Globus pallidus (tissue), 1 donor: Measurements from ENCODE around the gene DCHS2.
"Not testable (repeated sequence)": the region's sequence is repeated elsewhere in the genome, so short reads cannot be mapped to it uniquely, and the experiment has no call there.

ENCODE experiments used
- DNase-seq: peaks from one replicate; pipeline ENCODE4 v3.0.0-alpha.2; 2015; ENCODE audit warnings: low spot score

The DCHS2 gene

DNA sequence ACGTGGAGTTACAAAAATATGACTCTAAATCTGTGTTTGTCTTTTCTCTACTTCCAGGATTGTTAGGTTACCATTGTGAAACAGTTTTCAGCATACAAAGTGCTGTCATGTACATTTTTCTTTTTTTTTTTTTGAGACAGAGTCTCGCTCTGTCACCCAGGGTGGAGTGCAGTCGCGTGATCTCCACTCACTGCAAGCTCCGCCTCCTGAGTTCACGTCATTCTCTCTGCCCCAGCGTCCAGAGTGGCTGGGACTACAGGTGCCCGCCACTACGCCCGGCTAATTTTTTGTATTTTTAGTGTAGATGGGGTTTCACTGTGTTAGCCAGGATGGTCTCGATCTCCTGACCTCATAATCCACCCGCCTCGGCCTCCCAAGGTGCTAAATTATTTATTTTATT lies 274.2 kb downstream of the DCHS2 start:
- not testable (repeated sequence) for DNase-seq

GRCh38 chr4:154211506-154211905 lies 280.1 kb downstream of the DCHS2 start:
- no peak for DNase-seq

GRCh38 chr4:154208424-154208823 lies 283.2 kb downstream of the DCHS2 start:
- no peak for DNase-seq

- no peak for DNase-seq
Measured at GRCh38 chr4:154205471-154205870, 286.1 kb downstream of the DCHS2 start.

DNA sequence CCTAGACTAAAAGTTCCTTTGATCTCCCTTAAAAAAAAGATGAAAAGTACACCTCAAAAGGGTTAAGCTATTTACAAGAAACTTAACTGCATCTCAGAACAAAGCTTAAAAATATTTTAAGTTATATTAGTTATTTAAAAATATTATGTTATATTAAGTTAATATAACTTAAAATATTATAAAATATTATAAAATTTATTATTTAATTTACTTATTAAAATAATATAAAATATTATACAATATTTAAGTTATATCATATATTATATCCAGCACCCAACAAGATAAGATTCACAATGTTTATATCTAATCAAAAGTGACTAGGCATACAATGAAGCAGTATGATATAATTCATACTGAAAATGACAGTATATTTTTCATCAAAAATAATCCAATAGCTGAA lies 296.9 kb downstream of the DCHS2 start:
- DNase-seq = no peak

DNA sequence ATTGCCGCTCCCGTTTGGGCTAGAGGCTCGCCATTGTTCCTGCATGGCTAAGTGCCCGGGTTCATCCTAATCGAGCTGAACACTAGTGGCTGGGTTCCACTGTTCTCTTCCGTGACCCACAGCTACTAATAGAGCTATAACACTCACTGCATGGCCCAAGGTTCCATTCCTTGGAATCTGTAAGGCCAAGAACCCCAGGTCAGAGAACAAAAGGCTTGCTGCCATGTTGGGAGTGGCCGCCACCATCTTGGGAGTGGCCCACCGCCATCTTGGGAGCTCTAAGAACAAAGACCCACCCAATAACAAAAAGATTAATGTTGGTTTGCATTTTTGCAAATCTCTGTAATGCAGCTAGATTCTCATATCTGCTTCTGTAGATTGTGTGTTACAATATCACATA lies 299.0 kb downstream of the DCHS2 start:
- no peak for DNase-seq

- no peak for DNase-seq
Measured at GRCh38 chr4:154189346-154189745, 302.3 kb downstream of the DCHS2 start.

- no peak for DNase-seq
Measured at GRCh38 chr4:154186888-154187287, 304.7 kb downstream of the DCHS2 start.

GRCh38 chr4:154186035-154186434 lies 305.6 kb downstream of the DCHS2 start:
- no peak for DNase-seq

GRCh38 chr4:154184238-154184637 lies 307.4 kb downstream of the DCHS2 start:
- DNase-seq = no peak

GRCh38 chr4:154183264-154183663 lies 308.3 kb downstream of the DCHS2 start:
- no peak for DNase-seq
